NCI-H1694 treated with DMSO at 0.1 percent for 48 hours (cell line): Measurements from ENCODE around the gene IPMK.

ENCODE experiments used
- DNase-seq: peaks from one replicate; lab custom pipeline; 2025; lab: John Stamatoyannopoulos, UW

Gene IPMK

DNA sequence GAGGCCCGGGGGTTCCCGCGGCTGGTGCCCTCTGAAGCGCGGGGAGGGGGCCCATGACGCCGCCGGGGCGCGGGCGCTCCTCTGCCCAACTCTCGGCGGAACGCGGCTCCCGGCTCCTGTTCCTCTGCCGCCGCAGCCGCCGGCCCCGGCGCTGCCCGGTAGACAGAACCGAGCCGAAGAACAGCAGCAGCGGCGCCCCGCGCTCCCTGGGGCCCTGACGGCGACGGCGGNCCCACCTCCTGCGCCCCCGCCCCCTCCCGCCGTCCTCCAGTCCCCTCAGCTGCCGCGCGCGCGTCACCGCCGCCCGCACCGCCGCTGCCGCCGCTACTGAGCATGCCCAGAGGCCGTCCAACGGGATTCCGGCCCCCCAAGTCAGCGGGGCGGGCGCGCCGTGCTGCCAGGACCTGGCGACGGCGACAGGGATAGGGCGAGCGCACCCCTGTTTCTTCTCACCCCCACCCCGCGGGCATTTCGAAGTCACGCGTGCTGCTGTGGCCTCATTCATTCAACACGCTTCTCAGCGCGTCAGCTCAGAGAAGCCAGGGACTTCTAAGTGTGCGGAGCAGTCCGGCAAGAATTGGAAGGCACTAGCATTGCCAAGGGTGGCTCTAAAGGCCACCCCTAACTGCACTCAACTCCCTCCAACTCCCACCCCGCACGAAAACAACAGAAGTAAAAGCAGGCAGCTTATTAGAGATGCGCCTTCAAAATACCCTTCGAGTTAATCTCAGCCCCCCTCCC is at the start of gene IPMK:
TSS of gene IPMK (minus strand) at position 182 of the 741 bp plus-strand sequence. CDS start 283 bp downstream, outside the sequence.
- DNase-seq = peak; percentile 63

DNA sequence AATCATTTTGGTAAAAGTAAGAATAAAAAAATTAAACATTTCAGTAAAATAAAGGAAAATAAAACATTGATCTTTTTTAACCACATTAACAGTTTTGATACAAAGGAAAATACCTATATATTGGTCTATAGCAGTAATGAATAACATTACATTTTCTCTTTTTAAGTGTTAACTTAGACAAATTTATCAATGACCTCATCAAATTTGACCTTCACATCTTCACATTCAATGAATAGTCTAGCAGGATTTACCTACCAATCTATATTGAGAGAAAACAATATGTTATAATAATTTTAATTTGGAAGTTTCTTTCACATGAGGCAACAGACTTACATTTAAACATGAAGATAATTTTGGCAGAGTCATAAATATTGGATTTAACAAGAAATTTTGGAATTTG is 49.2 kb upstream of the IPMK start:
- DNase-seq = no peak

DNA sequence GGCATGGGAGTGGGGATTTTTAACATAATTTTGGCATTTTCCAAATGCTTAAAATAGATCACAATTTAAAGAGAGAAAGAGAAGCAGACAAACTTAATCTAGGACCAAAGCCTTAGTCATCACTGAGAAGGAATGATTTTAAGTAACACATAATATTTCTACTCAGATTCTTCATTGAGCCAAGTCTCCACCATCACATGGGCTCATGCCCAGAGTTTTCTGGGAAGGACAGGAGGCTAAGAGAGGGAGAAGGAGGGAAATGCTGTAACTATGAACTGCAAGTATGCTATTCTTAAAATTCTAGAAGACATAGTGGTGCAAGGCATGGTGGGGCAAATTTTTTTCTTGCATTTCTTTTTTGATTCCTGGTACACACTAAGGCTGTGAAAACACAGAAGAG is 43.3 kb upstream of the IPMK start:
- DNase-seq = no peak

DNA sequence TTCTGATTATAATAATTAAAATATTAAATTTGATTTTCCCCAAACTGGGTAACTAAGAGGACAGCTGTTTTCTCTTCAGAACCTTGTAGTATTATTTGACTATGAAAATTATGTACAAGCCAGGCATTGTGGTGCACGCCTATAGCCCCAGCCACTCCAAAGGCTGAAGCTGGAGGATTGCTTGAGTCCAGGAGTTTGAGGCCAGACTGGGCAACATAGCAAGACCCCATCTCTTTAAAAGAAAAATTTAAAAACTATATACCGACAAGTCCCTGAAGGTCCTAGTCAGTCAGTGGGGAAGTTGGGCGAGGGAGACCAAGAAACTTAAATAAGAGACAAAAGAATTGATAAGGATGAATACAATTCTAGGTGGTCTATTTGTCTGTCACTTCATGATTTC is 40.0 kb upstream of the IPMK start:
- no peak for DNase-seq

DNA sequence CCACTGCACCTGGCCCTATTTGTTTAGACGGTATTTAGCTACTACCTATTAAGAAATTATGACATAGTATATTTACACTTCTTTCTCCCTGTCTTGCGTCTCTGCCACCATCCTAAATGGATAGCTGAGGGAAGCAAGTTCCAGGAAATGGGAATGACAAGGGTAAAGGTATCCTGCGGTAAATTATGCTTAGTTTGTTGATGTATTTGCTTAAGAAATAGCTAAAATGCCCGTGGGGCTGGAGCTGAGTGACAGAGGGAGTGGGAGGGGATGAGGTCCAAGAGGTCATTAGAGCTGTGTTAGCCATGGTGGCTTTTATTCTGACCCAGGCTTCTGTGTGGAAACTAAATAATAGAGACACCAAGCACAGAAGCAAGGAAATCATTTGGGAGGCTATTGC is 38.1 kb upstream of the IPMK start:
- no peak for DNase-seq

DNA sequence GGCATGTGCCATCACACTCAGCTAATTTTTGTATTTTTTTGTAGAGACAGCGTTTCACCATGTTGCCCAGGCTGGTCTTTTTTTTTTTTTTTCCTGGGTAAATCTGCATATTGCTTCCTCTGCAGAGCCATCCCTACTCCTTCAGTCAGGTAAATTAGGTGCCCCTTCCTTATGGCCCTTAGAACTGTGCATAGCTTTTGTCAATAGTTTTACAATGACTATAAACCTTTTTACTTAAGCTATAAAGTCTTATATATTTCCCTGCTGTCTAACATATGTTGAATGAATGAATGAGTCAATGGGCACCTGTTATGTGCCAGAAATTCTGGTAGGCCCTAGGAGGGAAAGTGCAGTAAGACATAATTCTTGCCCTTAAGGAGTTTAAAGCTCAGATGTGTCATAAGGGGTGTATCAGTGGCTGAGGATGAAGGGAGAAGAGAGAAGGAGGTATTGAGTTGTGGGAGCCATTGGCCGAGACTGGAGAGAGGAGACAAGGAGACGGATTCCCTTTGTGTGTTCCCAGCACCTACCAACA is 36.5 kb upstream of the IPMK start:
- no peak for DNase-seq

DNA sequence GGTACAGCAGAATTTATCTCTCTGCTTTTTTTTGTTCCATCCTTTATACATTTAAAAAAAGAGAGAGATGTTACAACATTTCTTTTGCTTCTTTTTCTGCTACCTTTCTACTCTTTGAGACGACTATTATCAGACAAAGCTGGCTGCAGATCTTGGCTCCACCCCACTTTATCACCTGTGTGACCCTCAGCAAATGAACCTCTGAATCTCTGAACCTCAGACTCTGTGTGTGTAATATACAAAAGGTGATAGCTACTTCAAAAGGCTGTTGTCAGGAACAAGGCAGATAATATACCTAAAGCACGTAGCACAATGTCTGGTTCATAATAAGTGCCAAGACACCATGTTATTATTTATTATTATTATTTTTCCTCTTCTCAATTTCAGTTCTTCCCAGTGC is 34.6 kb upstream of the IPMK start:
- no peak for DNase-seq

DNA sequence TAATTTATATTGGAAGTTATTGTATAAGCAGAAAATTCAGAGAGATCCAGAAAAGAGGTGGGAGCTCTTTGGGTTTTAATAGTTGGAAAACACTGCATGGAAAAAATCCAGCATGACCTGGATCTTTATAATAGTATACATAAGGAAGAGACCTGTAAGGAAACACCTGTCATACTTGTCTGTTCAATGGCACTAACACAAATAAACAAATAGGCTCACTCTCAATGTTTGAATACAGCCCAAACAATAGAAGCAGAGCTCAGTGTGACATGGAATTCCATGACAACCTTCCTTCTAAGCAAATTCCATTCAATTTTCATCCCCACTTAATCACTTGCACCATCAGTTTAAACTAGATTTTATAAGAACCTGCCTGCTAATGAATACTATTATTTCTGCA is 33.0 kb upstream of the IPMK start:
- DNase-seq = no peak

DNA sequence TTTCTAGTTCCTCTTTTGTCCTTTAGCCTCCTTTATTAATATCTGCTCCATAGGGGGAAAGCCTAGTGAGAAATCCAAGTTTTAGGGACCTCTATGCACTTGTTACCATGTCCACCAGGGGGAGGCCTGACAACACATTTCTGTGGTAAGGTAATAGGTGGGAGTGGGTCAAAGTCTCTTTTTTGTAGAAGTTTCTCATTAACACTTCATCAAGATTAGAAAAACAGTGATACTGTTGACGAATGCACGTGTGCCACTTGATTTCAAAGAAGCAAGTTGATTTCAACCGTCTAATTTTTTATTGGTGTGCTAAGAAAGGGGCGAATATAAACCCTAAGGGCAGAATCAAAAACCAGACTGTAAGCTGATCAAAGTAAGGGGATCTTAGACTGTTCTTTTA is 31.9 kb upstream of the IPMK start:
- peak; percentile 54 for DNase-seq

DNA sequence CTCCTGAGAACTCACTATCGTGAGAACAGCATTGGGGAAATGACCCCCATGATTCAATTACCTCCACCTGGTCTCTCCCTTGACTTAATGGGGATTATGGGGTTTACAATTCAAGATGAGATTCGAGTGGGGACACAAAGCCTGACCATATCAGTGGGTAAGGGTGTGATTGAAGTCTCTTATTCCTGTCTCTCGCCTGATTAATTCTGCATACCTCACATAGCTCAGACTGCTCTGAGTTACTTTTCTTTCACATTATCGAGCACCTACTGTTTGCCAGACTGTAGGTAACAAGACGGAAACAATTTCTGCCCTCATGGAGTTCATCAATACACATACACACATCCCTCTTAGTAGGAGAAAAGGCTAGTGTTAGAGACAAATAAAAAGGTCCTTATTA is 26.3 kb upstream of the IPMK start:
- DNase-seq = no peak

DNA sequence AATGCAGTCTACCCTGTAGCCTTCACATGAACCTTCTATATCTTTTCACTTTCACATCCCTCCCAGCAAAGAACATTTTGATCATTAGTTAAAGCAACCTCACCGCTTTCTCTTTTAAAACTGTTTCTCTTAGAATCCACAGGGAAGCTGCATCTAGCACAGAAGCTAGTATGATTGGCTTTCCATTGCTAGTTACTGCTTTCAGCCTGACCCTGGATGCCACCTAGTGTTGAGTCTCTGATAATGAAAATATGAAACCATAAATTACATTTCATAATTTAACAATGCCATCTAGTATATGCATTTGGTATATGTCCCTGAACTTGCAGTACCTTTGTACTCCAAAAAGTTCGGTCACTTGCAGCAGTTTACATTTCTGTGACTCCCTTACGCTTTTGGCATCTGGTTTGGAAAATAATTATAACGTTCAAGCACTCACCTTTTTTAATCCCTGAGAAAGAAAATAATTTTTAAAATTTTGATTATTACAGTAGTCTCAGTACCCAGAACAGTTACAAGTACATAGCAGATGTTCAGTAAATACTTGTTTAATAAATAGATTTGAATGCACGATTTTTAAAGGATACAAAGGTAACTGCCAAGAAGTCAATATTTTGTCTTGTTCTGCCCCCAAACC is 24.0 kb upstream of the IPMK start:
- DNase-seq = peak; percentile 61

DNA sequence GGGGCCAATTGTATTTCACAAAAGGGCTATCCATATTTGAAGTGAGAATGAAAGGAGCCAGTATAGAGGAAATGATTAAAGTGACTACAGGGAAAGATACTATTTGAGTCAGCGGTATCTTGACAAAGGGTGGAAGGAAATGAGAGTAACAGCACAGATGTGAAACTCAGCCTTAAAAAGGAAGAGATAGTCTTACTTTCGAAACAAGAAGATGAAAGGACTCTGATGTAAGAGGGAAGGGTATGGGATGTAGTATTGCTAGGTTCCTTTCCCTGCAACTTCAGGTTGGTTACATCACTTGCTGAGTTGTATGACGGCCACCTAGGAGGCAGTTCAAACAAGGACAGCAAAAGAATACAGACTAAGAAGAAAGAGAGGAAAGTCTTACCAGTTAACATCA is 14.9 kb upstream of the IPMK start:
- DNase-seq = no peak

DNA sequence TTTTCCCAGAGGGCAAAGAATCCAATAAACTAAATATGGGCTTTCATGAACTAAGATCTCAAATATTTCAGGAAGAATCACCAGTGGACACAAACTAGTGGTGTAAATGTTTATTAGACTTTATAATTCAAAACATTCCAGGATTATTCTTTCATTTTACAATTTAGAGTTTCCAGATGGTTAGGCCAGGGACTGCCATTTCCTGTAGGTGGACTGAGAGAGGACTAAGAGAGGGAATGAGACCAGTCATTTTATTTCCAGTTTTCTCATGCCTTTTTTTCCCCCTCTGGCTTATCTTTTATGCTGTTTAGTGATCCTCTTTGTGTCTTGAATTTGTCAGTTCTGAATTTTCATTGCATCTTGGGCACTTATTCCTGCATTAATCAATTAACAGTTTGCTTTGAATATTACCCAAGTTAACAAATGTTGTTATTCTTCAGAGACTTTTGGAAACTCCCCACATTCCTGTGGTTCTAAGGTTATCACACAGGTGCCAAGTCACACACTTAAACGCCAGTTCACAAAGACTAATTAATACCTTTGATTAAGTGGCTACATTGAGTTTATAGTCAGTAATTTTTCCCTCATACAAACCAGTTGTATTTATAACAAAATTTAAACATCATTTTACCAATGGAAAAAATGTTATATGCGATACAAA is 13.5 kb upstream of the IPMK start:
- DNase-seq = no peak

DNA sequence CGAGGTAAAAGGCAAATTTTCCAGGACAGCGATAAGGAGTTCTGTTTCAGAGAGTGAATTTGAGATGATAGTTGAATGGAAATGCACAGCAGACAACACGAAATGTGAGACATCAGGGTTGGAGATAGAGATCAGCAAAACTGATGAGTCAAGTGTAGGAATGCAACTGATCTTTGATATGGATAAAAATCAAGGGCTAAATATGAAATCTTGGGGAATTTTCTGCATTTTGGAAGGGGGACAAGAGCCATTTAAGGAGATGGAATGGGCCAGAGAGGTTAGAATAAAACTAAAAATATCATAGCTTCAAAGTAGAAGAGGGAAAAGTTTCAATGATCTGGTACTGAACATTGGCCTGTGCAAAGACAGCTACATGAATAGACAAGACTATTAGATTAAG is 12.8 kb upstream of the IPMK start:
- no peak for DNase-seq

DNA sequence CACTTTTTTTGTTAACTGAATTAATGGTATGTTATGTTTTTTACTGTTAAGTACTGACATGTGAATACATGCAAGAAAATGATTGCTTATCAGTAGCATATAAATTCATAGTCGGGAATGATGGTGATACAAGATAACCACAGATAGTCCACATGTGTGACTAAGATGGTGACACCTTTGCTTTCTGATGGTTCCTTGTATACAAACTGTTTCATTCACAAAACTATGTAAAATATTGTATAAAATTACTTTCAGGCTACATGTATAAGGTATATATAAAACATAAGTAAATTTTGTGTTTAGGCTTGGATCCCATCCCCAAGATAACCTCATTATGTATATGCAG is 11.2 kb upstream of the IPMK start:
- no peak for DNase-seq

DNA sequence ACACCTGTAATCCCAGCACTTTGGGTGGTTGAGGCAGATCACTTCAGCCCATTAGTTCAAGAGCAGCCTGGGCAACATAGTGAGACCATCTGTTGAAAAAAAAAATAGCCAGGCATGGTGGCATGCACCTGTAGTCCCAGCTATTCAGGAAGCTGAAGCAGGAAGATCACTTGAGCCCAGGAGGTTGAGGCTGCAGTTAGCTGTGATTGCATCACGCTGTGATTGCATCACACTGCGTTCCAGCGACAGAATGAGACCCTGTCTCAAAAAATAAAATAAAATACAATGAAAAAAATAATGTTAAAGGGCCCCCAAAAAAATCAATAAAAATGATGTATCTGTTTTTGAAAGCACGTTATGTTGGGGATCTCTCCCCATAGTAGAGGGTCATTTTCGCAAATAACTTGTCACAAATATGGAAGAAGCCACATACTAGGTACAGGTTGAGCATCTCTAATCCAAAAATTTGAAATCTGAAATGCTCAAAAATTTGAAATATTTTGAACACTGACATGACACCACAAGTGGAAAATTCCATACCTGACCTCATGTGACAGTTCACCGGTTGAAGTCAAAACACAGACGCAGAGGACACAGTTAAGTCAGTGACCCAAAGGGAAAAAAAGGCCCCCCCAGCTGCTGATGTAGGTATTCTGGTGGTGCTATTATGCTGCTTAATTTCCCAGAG is 10.7 kb upstream of the IPMK start:
- no peak for DNase-seq

DNA sequence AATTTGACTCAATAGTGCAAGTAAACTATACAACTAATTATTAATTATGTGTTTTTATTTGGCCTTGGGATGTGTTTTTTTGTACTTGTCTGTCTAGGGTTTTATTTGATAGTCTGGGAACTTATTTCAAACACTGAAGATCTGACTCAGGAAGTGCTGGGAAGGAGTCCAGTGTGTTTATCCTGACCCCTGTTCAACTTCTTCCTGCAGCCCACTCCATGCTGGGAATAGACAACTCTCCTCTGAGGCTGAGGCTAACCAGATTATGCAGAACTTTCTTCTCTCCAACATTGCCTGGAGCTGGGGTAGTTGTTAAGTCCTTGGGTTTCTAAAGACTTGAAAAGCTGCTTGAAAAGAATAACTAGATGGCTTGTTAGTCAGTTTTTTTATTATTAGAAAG is 8.2 kb upstream of the IPMK start:
- DNase-seq = no peak

DNA sequence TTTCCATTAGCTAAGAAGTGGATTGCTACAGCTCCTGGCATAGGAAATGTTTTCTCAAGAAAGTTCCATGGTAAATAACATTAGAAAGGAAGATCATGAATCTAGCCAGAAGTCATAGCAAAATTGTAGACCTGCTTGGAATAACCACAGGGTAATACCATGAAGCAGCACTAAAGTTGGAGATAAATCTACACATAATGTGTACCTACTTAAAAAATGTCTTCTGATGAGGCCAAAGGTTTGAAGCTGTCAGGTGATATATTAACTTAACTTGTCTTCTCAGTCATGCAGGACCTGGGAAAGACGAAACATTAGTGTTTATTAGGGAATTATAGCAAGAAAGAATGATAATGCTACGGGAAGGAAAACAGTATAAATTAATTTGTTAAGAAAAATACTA is 7.6 kb upstream of the IPMK start:
- no peak for DNase-seq

DNA sequence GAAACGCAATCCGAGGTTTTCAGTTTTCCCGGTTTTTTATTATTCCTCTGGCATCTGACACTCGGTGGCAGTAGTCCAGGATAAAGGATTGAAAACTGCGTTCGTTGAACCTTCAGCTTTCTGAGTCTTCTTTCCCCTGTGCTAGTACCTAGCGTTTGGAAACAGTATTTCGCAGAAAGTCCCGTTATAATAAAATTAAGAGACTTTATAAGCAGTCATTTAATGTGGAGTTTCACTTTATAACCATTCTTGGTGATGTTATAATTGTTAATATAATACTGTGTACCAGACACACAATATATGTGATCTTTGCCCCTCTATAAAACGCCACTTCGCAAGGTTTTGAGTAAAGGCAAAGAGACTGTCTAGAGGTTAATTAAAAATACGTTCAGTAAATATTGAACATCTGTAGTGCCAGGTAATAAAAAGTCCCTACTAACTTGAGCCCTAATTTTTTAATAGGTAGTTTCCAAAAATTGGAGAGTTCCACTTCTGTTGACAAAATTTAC is 2.1 kb upstream of the IPMK start:
- peak; percentile 30 for DNase-seq

DNA sequence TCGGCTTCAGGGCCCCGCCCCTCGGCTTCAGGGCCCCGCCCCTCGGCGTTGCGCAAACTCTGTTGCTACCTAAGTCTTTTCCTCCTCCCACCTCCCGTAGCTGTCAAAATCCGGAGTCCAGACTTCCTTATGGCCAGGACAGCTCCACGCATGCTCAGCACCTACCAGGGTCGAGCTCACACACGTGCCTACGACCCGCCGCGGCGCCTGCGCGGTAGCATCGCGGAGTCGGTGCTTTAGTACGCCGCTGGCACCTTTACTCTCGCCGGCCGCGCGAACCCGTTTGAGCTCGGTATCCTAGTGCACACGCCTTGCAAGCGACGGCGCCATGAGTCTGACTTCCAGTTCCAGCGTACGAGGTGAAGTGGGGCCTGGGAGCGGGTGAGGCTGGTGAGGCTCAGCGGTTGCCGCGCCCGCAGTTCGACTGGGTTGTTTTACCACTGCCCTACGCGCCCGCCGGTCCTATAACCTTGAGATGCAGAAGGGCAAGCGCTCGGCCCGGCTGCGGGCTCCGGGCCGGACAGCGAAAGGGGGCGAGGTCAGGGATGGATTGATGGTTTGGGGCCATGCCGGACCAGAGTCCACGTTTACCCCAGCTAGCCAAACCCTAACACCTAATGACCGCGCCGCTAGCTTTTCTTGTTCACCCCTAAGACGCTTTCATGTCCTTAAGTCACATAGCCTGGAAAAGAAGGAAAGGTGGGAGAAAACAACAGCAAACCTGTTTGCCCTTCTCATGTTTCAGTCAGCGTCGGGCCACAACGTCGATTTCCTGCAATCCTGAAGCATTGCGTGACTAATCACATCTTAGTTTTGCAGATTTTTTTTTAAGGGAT is 1.5 kb upstream of the IPMK start, which contains the start of gene CISD1:
TSS of gene CISD1 (plus strand) at position 217 of the 836 bp plus-strand sequence. CDS start at position 329, 112 bp downstream.
- DNase-seq = peak; percentile 95

DNA sequence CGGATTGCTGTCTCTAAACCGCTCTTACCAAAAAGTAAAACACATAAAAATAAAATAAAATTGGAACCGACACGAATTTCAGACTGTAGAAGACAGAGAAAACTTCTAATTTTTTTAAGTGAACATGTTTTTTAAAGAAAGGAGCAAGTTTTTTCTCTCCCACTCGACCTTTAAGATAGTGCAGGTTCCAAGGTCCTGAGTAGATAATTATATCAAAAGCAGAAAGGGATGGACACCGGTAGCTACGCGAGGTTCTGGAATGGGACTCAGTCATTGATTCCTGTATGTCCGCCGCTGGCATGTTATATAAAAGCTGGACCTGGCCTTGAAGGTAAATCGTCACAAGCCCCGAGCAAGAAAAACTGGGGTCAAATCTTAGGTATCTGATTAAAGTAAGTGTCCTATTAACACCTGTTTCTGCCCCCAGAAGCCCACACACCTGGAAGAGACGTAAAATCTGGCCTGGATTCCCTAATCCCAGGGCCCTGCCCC is 806 bp upstream of the IPMK start:
- DNase-seq = peak; percentile 88
